ENCODE data around the gene NAGPA. TPM values are rescaled to one million over a fixed set of nuclear protein-coding genes. Genes with fewer than 3 reads are reported as not detected.

NAGPA gene
- total and polyA plus RNA-seq, 2 of the 13 experiments (the other 11 are each of a cell fraction or from before 2014, with no cell fraction given), result 27.1 to 60.3 TPM

DNA sequence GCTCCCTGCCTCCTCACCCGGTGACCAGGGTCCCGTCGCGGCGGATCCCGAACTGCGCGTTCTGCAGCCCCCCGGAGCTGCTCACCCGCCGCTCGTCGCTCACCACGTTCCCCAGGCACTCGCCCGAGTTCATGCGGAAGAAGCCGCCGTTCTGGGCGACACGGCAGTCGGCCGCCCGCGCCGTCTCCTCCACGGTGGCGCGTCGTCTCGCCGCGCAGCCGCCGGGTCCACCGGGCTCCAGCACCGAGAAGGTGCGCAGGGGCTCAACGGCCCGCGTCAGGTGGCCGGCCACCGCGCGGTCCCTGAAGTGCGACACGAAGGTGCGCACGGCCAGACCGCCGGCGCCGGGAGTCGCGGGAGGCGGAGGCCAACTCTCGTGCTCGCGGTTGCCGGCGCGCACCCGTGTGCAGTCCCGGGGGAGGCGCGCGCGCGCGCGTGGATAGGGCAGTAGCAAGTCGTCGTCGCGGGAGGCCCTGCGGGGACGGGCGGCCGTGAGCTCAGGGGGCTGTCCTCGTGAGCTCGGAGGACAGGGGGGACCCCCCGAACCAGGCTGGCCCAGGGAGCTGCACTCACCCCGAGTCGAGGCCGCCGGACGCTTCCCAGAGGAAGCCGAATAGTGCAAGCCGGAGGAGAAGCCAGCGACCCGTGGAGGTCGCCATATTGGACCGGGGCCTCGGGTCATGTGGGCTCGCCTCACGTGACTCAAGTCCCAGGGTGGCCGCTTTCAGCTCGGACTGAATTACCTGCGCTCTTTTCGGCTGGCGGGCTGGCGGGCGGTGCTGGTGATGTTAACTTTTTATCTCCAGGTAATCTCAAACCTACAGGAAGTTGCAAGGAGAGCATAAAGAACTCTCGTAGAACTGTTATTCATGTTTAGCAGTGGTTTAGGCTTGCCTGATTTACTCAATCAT is at the start of gene NAGPA (continued):
- TF ChIP-seq, protein P1, sequence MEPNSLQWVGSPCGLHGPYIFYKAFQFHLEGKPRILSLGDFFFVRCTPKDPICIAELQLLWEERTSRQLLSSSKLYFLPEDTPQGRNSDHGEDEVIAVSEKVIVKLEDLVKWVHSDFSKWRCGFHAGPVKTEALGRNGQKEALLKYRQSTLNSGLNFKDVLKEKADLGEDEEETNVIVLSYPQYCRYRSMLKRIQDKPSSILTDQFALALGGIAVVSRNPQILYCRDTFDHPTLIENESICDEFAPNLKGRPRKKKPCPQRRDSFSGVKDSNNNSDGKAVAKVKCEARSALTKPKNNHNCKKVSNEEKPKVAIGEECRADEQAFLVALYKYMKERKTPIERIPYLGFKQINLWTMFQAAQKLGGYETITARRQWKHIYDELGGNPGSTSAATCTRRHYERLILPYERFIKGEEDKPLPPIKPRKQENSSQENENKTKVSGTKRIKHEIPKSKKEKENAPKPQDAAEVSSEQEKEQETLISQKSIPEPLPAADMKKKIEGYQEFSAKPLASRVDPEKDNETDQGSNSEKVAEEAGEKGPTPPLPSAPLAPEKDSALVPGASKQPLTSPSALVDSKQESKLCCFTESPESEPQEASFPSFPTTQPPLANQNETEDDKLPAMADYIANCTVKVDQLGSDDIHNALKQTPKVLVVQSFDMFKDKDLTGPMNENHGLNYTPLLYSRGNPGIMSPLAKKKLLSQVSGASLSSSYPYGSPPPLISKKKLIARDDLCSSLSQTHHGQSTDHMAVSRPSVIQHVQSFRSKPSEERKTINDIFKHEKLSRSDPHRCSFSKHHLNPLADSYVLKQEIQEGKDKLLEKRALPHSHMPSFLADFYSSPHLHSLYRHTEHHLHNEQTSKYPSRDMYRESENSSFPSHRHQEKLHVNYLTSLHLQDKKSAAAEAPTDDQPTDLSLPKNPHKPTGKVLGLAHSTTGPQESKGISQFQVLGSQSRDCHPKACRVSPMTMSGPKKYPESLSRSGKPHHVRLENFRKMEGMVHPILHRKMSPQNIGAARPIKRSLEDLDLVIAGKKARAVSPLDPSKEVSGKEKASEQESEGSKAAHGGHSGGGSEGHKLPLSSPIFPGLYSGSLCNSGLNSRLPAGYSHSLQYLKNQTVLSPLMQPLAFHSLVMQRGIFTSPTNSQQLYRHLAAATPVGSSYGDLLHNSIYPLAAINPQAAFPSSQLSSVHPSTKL (CRISPR knock-in tag; IDR thresholded peaks at IDR 0.05), result peak; percentile 77
- TF ChIP-seq RARG (CRISPR knock-in tag; IDR thresholded peaks at IDR 0.05; ENCODE audit: low read depth) (no peak), ZSCAN31 (CRISPR knock-in tag; IDR thresholded peaks at IDR 0.05; ENCODE audit: low read depth) (peak; percentile 97), NFRKB (IDR thresholded peaks at IDR 0.05) (peak; percentile 86), SOX5 (CRISPR knock-in tag; IDR thresholded peaks at IDR 0.05; ENCODE audit: borderline replicate concordance) (peak; percentile 50; the same call in 1 of the 2 replicates), ZNF256 (CRISPR knock-in tag; conservative IDR thresholded peaks at IDR 0.05) (peak; percentile 96), ZNF484 (CRISPR knock-in tag; IDR thresholded peaks at IDR 0.05; ENCODE audit: borderline replicate concordance, low read depth) (peak; percentile 83; the same call in 1 of the 2 replicates), ZKSCAN1 (IDR thresholded peaks at IDR 0.05; ENCODE audit: low read length) (peak; percentile 71), NAIF1 (CRISPR knock-in tag; IDR thresholded peaks at IDR 0.05; ENCODE audit: borderline replicate concordance) (peak; percentile 81), ZNF546 (CRISPR knock-in tag; conservative IDR thresholded peaks at IDR 0.05) (peak; percentile 93), NKX3-1 (CRISPR knock-in tag; IDR thresholded peaks at IDR 0.05) (peak; percentile 95), HNF4G (IDR thresholded peaks at IDR 0.05; ENCODE audit: borderline replicate concordance, low read depth, low read length) (peak; percentile 57; the same call in 1 of the 2 replicates), HNF4G (CRISPR knock-in tag; IDR thresholded peaks at IDR 0.05; ENCODE audit: borderline replicate concordance, low read depth) (peak; percentile 74), SIN3A (IDR thresholded peaks at IDR 0.05; ENCODE audit: borderline replicate concordance, low read depth, low read length) (peak; percentile 100), RORA (CRISPR knock-in tag; IDR thresholded peaks at IDR 0.05) (peak; percentile 93; the same call in 1 of the 2 replicates)
- TF ChIP-seq, protein P2, sequence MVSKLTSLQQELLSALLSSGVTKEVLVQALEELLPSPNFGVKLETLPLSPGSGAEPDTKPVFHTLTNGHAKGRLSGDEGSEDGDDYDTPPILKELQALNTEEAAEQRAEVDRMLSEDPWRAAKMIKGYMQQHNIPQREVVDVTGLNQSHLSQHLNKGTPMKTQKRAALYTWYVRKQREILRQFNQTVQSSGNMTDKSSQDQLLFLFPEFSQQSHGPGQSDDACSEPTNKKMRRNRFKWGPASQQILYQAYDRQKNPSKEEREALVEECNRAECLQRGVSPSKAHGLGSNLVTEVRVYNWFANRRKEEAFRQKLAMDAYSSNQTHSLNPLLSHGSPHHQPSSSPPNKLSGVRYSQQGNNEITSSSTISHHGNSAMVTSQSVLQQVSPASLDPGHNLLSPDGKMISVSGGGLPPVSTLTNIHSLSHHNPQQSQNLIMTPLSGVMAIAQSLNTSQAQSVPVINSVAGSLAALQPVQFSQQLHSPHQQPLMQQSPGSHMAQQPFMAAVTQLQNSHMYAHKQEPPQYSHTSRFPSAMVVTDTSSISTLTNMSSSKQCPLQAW (CRISPR knock-in tag; IDR thresholded peaks at IDR 0.05), result peak; percentile 76
- TF ChIP-seq, protein P3, sequence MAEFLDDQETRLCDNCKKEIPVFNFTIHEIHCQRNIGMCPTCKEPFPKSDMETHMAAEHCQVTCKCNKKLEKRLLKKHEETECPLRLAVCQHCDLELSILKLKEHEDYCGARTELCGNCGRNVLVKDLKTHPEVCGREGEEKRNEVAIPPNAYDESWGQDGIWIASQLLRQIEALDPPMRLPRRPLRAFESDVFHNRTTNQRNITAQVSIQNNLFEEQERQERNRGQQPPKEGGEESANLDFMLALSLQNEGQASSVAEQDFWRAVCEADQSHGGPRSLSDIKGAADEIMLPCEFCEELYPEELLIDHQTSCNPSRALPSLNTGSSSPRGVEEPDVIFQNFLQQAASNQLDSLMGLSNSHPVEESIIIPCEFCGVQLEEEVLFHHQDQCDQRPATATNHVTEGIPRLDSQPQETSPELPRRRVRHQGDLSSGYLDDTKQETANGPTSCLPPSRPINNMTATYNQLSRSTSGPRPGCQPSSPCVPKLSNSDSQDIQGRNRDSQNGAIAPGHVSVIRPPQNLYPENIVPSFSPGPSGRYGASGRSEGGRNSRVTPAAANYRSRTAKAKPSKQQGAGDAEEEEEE (CRISPR knock-in tag; IDR thresholded peaks at IDR 0.05; ENCODE audit: borderline replicate concordance), result no peak
- TF ChIP-seq, protein P4, sequence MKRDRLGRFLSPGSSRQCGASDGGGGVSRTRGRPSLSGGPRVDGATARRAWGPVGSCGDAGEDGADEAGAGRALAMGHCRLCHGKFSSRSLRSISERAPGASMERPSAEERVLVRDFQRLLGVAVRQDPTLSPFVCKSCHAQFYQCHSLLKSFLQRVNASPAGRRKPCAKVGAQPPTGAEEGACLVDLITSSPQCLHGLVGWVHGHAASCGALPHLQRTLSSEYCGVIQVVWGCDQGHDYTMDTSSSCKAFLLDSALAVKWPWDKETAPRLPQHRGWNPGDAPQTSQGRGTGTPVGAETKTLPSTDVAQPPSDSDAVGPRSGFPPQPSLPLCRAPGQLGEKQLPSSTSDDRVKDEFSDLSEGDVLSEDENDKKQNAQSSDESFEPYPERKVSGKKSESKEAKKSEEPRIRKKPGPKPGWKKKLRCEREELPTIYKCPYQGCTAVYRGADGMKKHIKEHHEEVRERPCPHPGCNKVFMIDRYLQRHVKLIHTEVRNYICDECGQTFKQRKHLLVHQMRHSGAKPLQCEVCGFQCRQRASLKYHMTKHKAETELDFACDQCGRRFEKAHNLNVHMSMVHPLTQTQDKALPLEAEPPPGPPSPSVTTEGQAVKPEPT (CRISPR knock-in tag; IDR thresholded peaks at IDR 0.05; ENCODE audit: low read depth), result peak; percentile 71; the same call in 1 of the 2 replicates

Measured in HepG2 (cell line).